MCF 10A (cell line): ENCODE data around the gene ZNF423. TPM values are rescaled to one million over a fixed set of nuclear protein-coding genes. Genes with fewer than 3 reads are reported as not detected.

Source experiments
- BruUV-seq: library from RNA; stranded (reverse); fragments of 400-500 nt; replicated peaks from 2 replicates; lab custom pipeline; 2021; lab: Mats Ljungman, UMichigan
- CTCF ChIA-PET: fragments of 300-600 bp; sonication (Branson Sonifier 250); formaldehyde crosslinking; extraction: SDS; loops from one replicate; lab custom pipeline; 2021; ENCODE audit warnings: antibody characterized with exemption, inconsistent platforms; lab: Yijun Ruan, JAX
- POLR2A ChIA-PET: fragments of 300-600, 350-650 bp; sonication (Branson Sonifier 250); formaldehyde crosslinking; extraction: SDS; loops from one replicate; lab custom pipeline; 2020; ENCODE audit warnings: antibody characterized with exemption, inconsistent platforms; lab: Yijun Ruan, JAX
- DNase-seq: peaks from one replicate; pipeline ENCODE4 v3.0.0-alpha.2; 2018; ENCODE audit not compliant: unreplicated experiment
- H3K27ac Mint-ChIP-seq: one replicate; pipeline ENCODE4 v1.8.0; 2022; ENCODE audit warnings: mild to moderate bottlenecking, low read depth, mixed read lengths; ENCODE audit not compliant: unreplicated experiment
- H3K27me3 Mint-ChIP-seq: one replicate; pipeline ENCODE4 v1.8.0; 2022; ENCODE audit warnings: mixed read lengths; ENCODE audit not compliant: insufficient read depth, unreplicated experiment
- H3K36me3 Mint-ChIP-seq: one replicate; pipeline ENCODE4 v1.8.0; 2022; ENCODE audit warnings: mild to moderate bottlenecking, moderate library complexity, mixed read lengths; ENCODE audit not compliant: insufficient read depth, unreplicated experiment
- H3K4me1 Mint-ChIP-seq: one replicate; pipeline ENCODE4 v1.8.0; 2022; ENCODE audit warnings: mixed read lengths; ENCODE audit not compliant: insufficient read depth, unreplicated experiment
- H3K4me3 Mint-ChIP-seq: one replicate; pipeline ENCODE4 v1.8.0; 2022; ENCODE audit warnings: mild to moderate bottlenecking, moderate library complexity, mixed read lengths; ENCODE audit not compliant: unreplicated experiment
- H3K9me3 Mint-ChIP-seq: one replicate; pipeline ENCODE4 v1.8.0; 2022; ENCODE audit warnings: mixed read lengths; ENCODE audit not compliant: unreplicated experiment
- intact Hi-C: fragments of 100-400 bp; cut with micrococcal nuclease; formaldehyde crosslinking; loops from 2 replicates; pipeline ENCODE4 v1.14.1; 2022
- total RNA-seq: library from RNA; stranded (reverse); gene quantifications from 2 replicates; pipeline ENCODE4 v1.2.3, GENCODE V29; 2022
- TF ChIP-seq, protein P1 (sequence below): fragments of 200-600 bp; IDR thresholded peaks from one replicate; pipeline ENCODE4 v1.8.0; 2022; ENCODE audit warnings: antibody characterized with exemption, mild to moderate bottlenecking; ENCODE audit not compliant: unreplicated experiment

The ZNF423 gene
- total RNA-seq, 1 experiment from 2014 or later, result not detected

- Mint-ChIP-seq H3K27ac (no peak overlapping the region), H3K4me3 (no peak overlapping the region), H3K9me3 (no peaks in the 10 kb centered on the region), H3K27me3 (peaks cover 71% of the 10 kb centered on the region), H3K4me1 (peaks cover 6% of the 10 kb centered on the region), H3K36me3 (peaks cover 5% of the 10 kb centered on the region)
- POLR2A ChIA-PET, result no interaction called here
- DNase-seq, result no peak
- CTCF ChIA-PET, result interaction anchor here (0.6 to 2.4 kb wide), 4 partner anchors 11 to 289 kb away, joined by 3 to 8 read pairs (median 4); no protein-coding TSS in a partner anchor
- no TSS peak for BruUV-seq
- TF ChIP-seq, protein P1, sequence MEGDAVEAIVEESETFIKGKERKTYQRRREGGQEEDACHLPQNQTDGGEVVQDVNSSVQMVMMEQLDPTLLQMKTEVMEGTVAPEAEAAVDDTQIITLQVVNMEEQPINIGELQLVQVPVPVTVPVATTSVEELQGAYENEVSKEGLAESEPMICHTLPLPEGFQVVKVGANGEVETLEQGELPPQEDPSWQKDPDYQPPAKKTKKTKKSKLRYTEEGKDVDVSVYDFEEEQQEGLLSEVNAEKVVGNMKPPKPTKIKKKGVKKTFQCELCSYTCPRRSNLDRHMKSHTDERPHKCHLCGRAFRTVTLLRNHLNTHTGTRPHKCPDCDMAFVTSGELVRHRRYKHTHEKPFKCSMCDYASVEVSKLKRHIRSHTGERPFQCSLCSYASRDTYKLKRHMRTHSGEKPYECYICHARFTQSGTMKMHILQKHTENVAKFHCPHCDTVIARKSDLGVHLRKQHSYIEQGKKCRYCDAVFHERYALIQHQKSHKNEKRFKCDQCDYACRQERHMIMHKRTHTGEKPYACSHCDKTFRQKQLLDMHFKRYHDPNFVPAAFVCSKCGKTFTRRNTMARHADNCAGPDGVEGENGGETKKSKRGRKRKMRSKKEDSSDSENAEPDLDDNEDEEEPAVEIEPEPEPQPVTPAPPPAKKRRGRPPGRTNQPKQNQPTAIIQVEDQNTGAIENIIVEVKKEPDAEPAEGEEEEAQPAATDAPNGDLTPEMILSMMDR, result no peak
- intact Hi-C loops, result no loop called here
These were observed 309.2 kb downstream of the ZNF423 start for GRCh38 chr16:49546735-49547134.

GRCh38 chr16:49545741-49546448 is 310.0 kb downstream of the ZNF423 start:
- Mint-ChIP-seq H3K9me3 (no peaks in the 10 kb centered on the region), H3K27ac (no peak overlapping the region), H3K4me1 (peaks cover 6% of the 10 kb centered on the region), H3K27me3 (peaks cover 72% of the 10 kb centered on the region), H3K36me3 (peaks cover 5% of the 10 kb centered on the region), H3K4me3 (no peak overlapping the region)
- TF ChIP-seq, protein P1, result no peak
- CTCF ChIA-PET, result interaction anchor here (0.6 to 2.4 kb wide), 5 partner anchors 11 to 288 kb away, joined by 3 to 8 read pairs (median 3); no protein-coding TSS in a partner anchor
- intact Hi-C loops, result no loop called here
- BruUV-seq, result no TSS peak
- no peak for DNase-seq
- POLR2A ChIA-PET, result interaction anchor here (0.5 kb wide), 1 partner anchor 113 kb away, joined by 4 read pairs; no protein-coding TSS in a partner anchor

- POLR2A ChIA-PET, result interaction anchor here (0.5 kb wide), 1 partner anchor 113 kb away, joined by 4 read pairs; no protein-coding TSS in a partner anchor
- H3K27me3 Mint-ChIP-seq, result peaks cover 70% of the 10 kb centered on the region
- CTCF ChIA-PET, result interaction anchor here (0.6 to 2.4 kb wide), 4 partner anchors 12 to 103 kb away, joined by 3 to 8 read pairs (median 4); no protein-coding TSS in a partner anchor
- no TSS peak for BruUV-seq
- TF ChIP-seq, protein P1, result no peak
- H3K4me1 Mint-ChIP-seq, result peaks cover 3% of the 10 kb centered on the region
- peaks cover 2% of the 10 kb centered on the region for H3K36me3 Mint-ChIP-seq
- H3K27ac Mint-ChIP-seq, result no peak overlapping the region
- H3K9me3 Mint-ChIP-seq, result no peaks in the 10 kb centered on the region
- H3K4me3 Mint-ChIP-seq, result no peak overlapping the region
- no peak for DNase-seq
- intact Hi-C loops, result no loop called here
These were observed 310.7 kb downstream of the ZNF423 start for GRCh38 chr16:49545243-49545642.

DNA sequence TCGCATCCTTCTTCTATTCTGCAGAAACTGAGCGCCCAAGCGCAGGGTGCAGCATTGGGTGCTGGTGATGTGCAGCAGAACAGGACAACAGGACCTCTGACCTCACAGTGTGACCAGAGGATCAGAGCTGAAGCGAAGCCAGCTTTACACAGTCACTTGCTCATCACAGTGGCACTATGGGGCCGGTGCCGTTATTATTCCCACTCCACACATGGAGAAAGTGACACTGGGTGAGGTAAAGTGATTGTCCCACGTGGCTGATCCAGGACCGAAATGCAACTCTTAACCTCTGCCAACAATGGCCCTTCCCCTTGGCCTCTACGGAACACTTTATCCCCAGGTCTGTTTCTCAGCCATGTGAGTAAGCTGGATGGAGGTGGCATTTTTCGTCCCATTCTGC is 311.1 kb downstream of the ZNF423 start:
- Mint-ChIP-seq H3K4me1 (no peaks in the 10 kb centered on the region), H3K9me3 (no peaks in the 10 kb centered on the region), H3K36me3 (no peaks in the 10 kb centered on the region), H3K27me3 (peaks cover 69% of the 10 kb centered on the region), H3K27ac (no peak overlapping the region), H3K4me3 (no peak overlapping the region)
- CTCF ChIA-PET, result interaction anchor here (0.7 to 2.4 kb wide), 3 partner anchors 13 to 52 kb away, joined by 3 to 8 read pairs (median 4); no protein-coding TSS in a partner anchor
- intact Hi-C loops, result no loop called here
- TF ChIP-seq, protein P1, result no peak
- no peak for DNase-seq
- POLR2A ChIA-PET, result no interaction called here
- no TSS peak for BruUV-seq
